Measurements from ENCODE around the gene FBXW5.

Gene FBXW5

DNA sequence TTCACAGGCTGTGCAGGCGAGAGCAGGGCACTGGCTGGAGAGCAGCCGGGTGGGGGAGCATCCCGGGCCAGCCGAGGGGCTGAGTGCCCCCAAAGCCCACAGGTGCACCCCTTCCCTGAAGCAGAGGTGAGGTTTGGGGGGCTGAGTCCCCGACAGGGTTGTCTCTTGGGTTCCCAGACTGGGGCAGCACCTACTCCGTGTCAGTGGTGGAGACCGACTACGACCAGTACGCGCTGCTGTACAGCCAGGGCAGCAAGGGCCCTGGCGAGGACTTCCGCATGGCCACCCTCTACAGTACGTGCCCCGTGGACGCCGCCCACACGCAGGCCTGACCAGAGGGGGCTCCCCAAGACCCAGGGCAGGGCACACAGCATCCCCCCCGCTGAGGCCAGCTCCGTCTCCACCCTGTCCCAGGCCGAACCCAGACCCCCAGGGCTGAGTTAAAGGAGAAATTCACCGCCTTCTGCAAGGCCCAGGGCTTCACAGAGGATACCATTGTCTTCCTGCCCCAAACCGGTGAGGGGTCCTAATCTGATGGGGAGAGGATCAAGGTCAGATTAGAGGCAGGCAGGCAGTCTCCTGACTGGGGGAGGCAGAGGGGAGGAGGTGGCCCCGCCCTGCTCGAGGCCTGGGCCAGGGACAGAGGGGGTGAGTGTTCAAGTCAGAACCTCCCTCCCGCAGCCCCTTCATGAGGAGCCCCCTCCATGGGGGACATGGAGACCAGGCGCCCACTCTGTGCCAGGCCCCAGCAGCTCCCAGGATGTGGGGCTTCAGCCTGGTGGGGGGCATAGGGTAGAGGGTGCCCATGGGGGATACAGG lies 35.4 kb upstream of the FBXW5 start:
- no peaks in the 10 kb centered on the region for H3K9me3 ChIP-seq (ENCODE audit: severe bottlenecking)
- peaks cover 3% of the 10 kb centered on the region for H3K4me1 ChIP-seq (ENCODE audit: insufficient read depth, poor library complexity, severe bottlenecking)
- H3K27ac ChIP-seq (ENCODE audit: poor library complexity, severe bottlenecking), result no peak overlapping the region
- peaks cover 7% of the 10 kb centered on the region for H3K27me3 ChIP-seq (ENCODE audit: insufficient read depth, poor library complexity, severe bottlenecking)
- ATAC-seq (ENCODE audit: low read depth) (no peak), DNase-seq (ENCODE audit: low spot score) (no peak)
- H3K36me3 ChIP-seq (ENCODE audit: low read depth), result no peaks in the 10 kb centered on the region
- TF ChIP-seq, protein P1, sequence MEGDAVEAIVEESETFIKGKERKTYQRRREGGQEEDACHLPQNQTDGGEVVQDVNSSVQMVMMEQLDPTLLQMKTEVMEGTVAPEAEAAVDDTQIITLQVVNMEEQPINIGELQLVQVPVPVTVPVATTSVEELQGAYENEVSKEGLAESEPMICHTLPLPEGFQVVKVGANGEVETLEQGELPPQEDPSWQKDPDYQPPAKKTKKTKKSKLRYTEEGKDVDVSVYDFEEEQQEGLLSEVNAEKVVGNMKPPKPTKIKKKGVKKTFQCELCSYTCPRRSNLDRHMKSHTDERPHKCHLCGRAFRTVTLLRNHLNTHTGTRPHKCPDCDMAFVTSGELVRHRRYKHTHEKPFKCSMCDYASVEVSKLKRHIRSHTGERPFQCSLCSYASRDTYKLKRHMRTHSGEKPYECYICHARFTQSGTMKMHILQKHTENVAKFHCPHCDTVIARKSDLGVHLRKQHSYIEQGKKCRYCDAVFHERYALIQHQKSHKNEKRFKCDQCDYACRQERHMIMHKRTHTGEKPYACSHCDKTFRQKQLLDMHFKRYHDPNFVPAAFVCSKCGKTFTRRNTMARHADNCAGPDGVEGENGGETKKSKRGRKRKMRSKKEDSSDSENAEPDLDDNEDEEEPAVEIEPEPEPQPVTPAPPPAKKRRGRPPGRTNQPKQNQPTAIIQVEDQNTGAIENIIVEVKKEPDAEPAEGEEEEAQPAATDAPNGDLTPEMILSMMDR (IDR thresholded peaks at IDR 0.05; ENCODE audit: poor library complexity, severe bottlenecking), result no peak
- H3K4me3 ChIP-seq (ENCODE audit: severe bottlenecking), result no peak overlapping the region

DNA sequence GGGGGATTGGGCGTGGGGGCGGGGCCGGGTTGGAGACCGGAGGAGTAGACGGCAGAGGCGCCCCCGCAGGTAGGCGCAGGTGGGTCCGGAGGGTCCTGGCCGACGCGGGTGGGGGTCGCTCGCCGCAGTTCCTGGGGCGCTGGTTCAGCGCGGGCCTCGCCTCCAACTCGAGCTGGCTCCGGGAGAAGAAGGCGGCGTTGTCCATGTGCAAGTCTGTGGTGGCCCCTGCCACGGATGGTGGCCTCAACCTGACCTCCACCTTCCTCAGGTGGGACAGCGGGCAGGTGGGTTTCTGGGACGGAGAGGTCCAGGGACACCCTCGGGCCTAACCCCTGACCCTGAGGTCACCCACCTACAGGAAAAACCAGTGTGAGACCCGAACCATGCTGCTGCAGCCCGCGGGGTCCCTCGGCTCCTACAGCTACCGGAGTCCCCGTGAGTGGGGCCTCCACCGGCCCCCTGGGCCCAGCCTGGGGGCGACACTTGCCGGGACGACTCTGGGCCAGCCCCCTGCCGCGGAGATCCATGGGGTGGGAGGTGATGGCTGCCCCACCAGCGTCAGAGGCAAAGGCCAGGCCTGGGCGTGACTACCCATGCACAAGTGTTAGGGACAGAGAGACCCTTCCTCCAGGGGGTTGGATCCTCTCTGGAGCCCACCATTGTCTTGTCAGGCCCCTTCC lies 34.5 kb upstream of the FBXW5 start:
- no peak overlapping the region for H3K4me3 ChIP-seq (ENCODE audit: severe bottlenecking)
- no peak for ATAC-seq (ENCODE audit: low read depth)
- TF ChIP-seq, protein P1 (IDR thresholded peaks at IDR 0.05; ENCODE audit: poor library complexity, severe bottlenecking), result no peak

DNA sequence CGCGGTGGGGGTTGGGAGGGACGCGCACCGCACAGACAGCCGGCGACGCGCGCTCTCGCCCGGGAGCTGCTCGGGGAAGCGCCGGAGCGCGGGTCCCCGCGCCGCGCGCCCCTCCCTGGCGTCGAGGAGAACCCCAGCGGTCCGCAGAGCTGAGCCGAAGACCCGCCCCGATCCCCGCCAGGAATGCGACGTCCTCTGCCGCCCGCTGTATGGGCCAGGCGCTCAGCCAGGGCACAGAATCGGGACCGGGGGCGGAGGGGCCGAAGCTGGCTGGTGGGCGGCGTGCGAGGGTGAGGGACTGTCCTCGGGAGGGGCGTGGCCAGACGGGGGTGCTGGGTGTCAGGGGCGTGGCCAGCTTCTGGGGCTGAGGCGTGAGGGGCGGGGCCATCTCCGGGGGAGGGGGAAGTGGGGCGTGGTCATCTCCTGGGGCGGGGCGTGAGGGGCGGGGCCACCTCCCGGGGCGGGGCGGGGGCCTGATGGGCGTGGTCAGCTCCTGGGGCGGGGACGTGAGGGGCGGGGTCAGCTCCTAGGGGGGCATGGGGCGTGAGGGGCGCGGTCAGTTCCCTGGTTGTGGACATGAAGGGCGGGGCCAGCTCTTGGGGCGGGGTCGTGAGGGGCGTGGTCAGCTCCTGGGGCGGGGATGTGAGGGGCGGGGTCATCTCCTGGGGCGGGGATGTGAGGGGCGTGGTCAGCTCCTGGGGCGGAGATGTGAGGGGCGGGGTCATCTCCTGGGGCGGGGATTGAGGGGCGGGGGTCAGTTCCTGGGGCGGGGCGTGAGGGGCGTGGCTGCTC lies 33.7 kb upstream of the FBXW5 start:
- Histone ChIP-seq H3K9me3 (ENCODE audit: severe bottlenecking) (no peaks in the 10 kb centered on the region), H3K27ac (ENCODE audit: poor library complexity, severe bottlenecking) (no peak overlapping the region), H3K36me3 (ENCODE audit: low read depth) (no peaks in the 10 kb centered on the region), H3K4me1 (ENCODE audit: insufficient read depth, poor library complexity, severe bottlenecking) (peaks cover 7% of the 10 kb centered on the region), H3K27me3 (ENCODE audit: insufficient read depth, poor library complexity, severe bottlenecking) (no peaks in the 10 kb centered on the region), H3K4me3 (ENCODE audit: severe bottlenecking) (peak overlapping the region; percentile 36)
- DNase-seq (ENCODE audit: low spot score), result no peak
- TF ChIP-seq, protein P1 (IDR thresholded peaks at IDR 0.05; ENCODE audit: poor library complexity, severe bottlenecking), result no peak
- peak; percentile 15; the same call in 2 of the 3 replicates for ATAC-seq (ENCODE audit: low read depth)

More for the DNA sequence above, 34.5 kb upstream of the FBXW5 start:
- H3K9me3 ChIP-seq (ENCODE audit: severe bottlenecking), result no peaks in the 10 kb centered on the region
- no peak for DNase-seq (ENCODE audit: low spot score)
- no peaks in the 10 kb centered on the region for H3K36me3 ChIP-seq (ENCODE audit: low read depth)
- H3K27ac ChIP-seq (ENCODE audit: poor library complexity, severe bottlenecking), result no peak overlapping the region
- no peaks in the 10 kb centered on the region for H3K27me3 ChIP-seq (ENCODE audit: insufficient read depth, poor library complexity, severe bottlenecking)
- H3K4me1 ChIP-seq (ENCODE audit: insufficient read depth, poor library complexity, severe bottlenecking), result peaks cover 7% of the 10 kb centered on the region

DNA sequence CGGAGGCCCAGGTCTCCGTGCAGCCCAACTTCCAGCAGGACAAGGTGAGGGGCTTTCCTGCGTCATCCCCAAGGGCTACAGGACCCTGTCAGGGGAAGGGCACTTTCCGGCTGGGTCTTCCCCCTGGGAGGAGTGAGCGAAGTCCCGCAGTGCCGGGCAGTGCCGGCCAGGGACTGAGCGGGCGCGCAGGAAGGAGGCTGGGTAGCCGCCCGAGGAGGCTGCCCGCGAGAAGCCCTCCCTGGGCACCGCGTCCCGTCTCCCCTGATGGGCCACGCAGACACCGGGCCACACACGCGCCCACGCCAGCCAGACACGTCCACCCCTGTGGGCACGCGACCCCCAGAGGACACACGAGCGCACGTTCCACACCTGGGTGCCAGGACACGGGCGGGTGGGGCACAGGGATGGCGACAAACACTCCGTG lies 33.1 kb upstream of the FBXW5 start:
- TF ChIP-seq, protein P1 (IDR thresholded peaks at IDR 0.05; ENCODE audit: poor library complexity, severe bottlenecking), result no peak
- ATAC-seq (ENCODE audit: low read depth), result no peak; the same call in 2 of the 3 replicates
- peak overlapping the region; percentile 36 for H3K4me3 ChIP-seq (ENCODE audit: severe bottlenecking)
- H3K9me3 ChIP-seq (ENCODE audit: severe bottlenecking), result no peaks in the 10 kb centered on the region
- peaks cover 7% of the 10 kb centered on the region for H3K4me1 ChIP-seq (ENCODE audit: insufficient read depth, poor library complexity, severe bottlenecking)
- no peaks in the 10 kb centered on the region for H3K36me3 ChIP-seq (ENCODE audit: low read depth)
- no peak for DNase-seq (ENCODE audit: low spot score)
- H3K27me3 ChIP-seq (ENCODE audit: insufficient read depth, poor library complexity, severe bottlenecking), result no peaks in the 10 kb centered on the region
- no peak overlapping the region for H3K27ac ChIP-seq (ENCODE audit: poor library complexity, severe bottlenecking)

Data from RWPE2 (cell line).